Breast epithelium (tissue), 4 donors: Measurements from ENCODE around the gene C5. TPM values are rescaled to one million over a fixed set of nuclear protein-coding genes. Genes with fewer than 3 reads are reported as not detected.
"Not testable (repeated sequence)": the region's sequence is repeated elsewhere in the genome, so short reads cannot be mapped to it uniquely, and the experiment has no call there.

Experiments used
- DNase-seq, 2 donors: peaks; one replicate each; pipeline ENCODE4 v3.0.0-alpha.2; 2019; ENCODE audit warnings: low spot score in 2 of 2
- H3K27ac ChIP-seq, 2 donors: fragments of 200-600 bp; sonication (generic) in 1 of 2; one replicate each; pipeline ENCODE4 v1.5.1; 2016 to 2019; ENCODE audit warnings: mild to moderate bottlenecking in 1 of 2
- H3K27me3 ChIP-seq, 2 donors: fragments of 200-600 bp; sonication (generic) in 1 of 2; one replicate each; pipeline versions ENCODE4 v1.5.1 to v1.6.0; 2017 to 2019; ENCODE audit warnings: control low read depth in 1 of 2, mild to moderate bottlenecking in 1 of 2
- H3K36me3 ChIP-seq: fragments of 200-600 bp; one replicate; pipeline ENCODE4 v1.5.1; 2019
- H3K4me1 ChIP-seq, 2 donors: fragments of 200-600 bp; sonication (generic); one replicate each; pipeline ENCODE4 v1.5.1; 2016 to 2019; ENCODE audit warnings: control low read depth in 1 of 2
- H3K4me3 ChIP-seq, 3 donors: fragments of 200-600 bp; sonication (generic); 1 replicate in 2 of 3; 2 replicates in 1 of 3; pipeline ENCODE4 v1.5.1; 2016 to 2019; ENCODE audit warnings: mild to moderate bottlenecking in 3 of 3, moderate library complexity in 2 of 3
- H3K9me3 ChIP-seq, 2 donors: fragments of 200-600 bp; sonication (generic) in 1 of 2; one replicate each; pipeline ENCODE4 v1.5.1; 2016 to 2019; ENCODE audit warnings: control low read depth in 1 of 2
- POLR2A ChIP-seq: fragments of 450-650 bp; IDR thresholded peaks from one replicate; pipeline ENCODE4 v1.6.1; 2016; ENCODE audit warnings: antibody characterized with exemption, mild to moderate bottlenecking, moderate library complexity
- POLR2AphosphoS5 ChIP-seq, 3 donors: sonication (generic); formaldehyde crosslinking; IDR thresholded peaks; one replicate each; pipeline ENCODE4 v1.6.1; 2017; ENCODE audit warnings: antibody characterized with exemption in 3 of 3
- intact Hi-C: fragments of 100-400 bp; cut with DNase I; formaldehyde crosslinking; loops from one replicate; pipeline ENCODE4 v1.15.1; 2023; ENCODE audit warnings: low total_unique reads
- total RNA-seq, 3 donors: library from RNA; depleted of rRNA; stranded (reverse); fragments of >200 nt; gene quantifications; one replicate each; pipeline ENCODE4 v1.1.0, GENCODE V29; 2016
- TF ChIP-seq, protein P1 (sequence below), 3 donors: fragments of 450-650 bp; IDR thresholded peaks; one replicate each; pipeline ENCODE4 v1.5.1; 2016 to 2017; ENCODE audit warnings: antibody characterized with exemption in 3 of 3, mild to moderate bottlenecking in 3 of 3, moderate library complexity in 3 of 3

C5 gene
- total RNA-seq, 3 donors from 2014 or later: 5.9 to 22.7 (median 13.2) TPM

GRCh38 chr9:120974921-120975320 is 75.2 kb downstream of the C5 start:
- TF ChIP-seq, protein P1, sequence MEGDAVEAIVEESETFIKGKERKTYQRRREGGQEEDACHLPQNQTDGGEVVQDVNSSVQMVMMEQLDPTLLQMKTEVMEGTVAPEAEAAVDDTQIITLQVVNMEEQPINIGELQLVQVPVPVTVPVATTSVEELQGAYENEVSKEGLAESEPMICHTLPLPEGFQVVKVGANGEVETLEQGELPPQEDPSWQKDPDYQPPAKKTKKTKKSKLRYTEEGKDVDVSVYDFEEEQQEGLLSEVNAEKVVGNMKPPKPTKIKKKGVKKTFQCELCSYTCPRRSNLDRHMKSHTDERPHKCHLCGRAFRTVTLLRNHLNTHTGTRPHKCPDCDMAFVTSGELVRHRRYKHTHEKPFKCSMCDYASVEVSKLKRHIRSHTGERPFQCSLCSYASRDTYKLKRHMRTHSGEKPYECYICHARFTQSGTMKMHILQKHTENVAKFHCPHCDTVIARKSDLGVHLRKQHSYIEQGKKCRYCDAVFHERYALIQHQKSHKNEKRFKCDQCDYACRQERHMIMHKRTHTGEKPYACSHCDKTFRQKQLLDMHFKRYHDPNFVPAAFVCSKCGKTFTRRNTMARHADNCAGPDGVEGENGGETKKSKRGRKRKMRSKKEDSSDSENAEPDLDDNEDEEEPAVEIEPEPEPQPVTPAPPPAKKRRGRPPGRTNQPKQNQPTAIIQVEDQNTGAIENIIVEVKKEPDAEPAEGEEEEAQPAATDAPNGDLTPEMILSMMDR (IDR thresholded peaks at IDR 0.05): no peak
- TF ChIP-seq POLR2AphosphoS5 (IDR thresholded peaks at IDR 0.05) (no peak), POLR2A (no peak)
- H3K4me3 ChIP-seq: no peak overlapping the region
- H3K4me1 ChIP-seq: no peaks in the 10 kb centered on the region
- no peaks in the 10 kb centered on the region for H3K36me3 ChIP-seq
- DNase-seq: no peak
- no peaks in the 10 kb centered on the region for H3K27me3 ChIP-seq
- H3K27ac ChIP-seq: no peak overlapping the region
- intact Hi-C loops: no loop called here
- H3K9me3 ChIP-seq: no peaks in the 10 kb centered on the region

GRCh38 chr9:120974181-120974580 is 75.9 kb downstream of the C5 start:
- Histone ChIP-seq H3K4me1 (no peaks in the 10 kb centered on the region), H3K36me3 (no peaks in the 10 kb centered on the region), H3K27ac (no peak overlapping the region), H3K27me3 (no peaks in the 10 kb centered on the region), H3K4me3 (no peak overlapping the region), H3K9me3 (no peaks in the 10 kb centered on the region)
- TF ChIP-seq POLR2AphosphoS5 (IDR thresholded peaks at IDR 0.05) (no peak), POLR2A (no peak)
- TF ChIP-seq, protein P1 (IDR thresholded peaks at IDR 0.05): no peak
- intact Hi-C loops: no loop called here
- no peak for DNase-seq

- no peak for TF ChIP-seq POLR2A
- TF ChIP-seq, protein P1 (IDR thresholded peaks at IDR 0.05): no peak
- H3K36me3 ChIP-seq: no peaks in the 10 kb centered on the region
- intact Hi-C loops: no loop called here
Observed at GRCh38 chr9:120971938-120972337, 78.1 kb downstream of the C5 start.

GRCh38 chr9:120971471-120971870 is 78.6 kb downstream of the C5 start:
- H3K27me3 ChIP-seq, H3K4me3 ChIP-seq, H3K9me3 ChIP-seq, H3K4me1 ChIP-seq, H3K27ac ChIP-seq, intact Hi-C loops, DNase-seq, H3K36me3 ChIP-seq: not testable (repeated sequence)

More at GRCh38 chr9:120971938-120972337, 78.1 kb downstream of the C5 start:
- no peak for DNase-seq
- no peaks in the 10 kb centered on the region for H3K4me1 ChIP-seq
- H3K27ac ChIP-seq: no peak overlapping the region
- no peaks in the 10 kb centered on the region for H3K27me3 ChIP-seq
- no peaks in the 10 kb centered on the region for H3K9me3 ChIP-seq
- H3K4me3 ChIP-seq: no peak overlapping the region

GRCh38 chr9:120970244-120970643 is 79.8 kb downstream of the C5 start:
- Histone ChIP-seq H3K27me3 (no peaks in the 10 kb centered on the region), H3K27ac (no peak overlapping the region), H3K4me3 (no peak overlapping the region), H3K36me3 (no peaks in the 10 kb centered on the region), H3K9me3 (no peaks in the 10 kb centered on the region), H3K4me1 (no peaks in the 10 kb centered on the region)
- intact Hi-C loops: no loop called here
- DNase-seq: no peak
- no peak for TF ChIP-seq POLR2A

GRCh38 chr9:120966013-120966369 is 84.1 kb downstream of the C5 start:
- intact Hi-C loops: no loop called here
- DNase-seq: no peak
- Histone ChIP-seq H3K27ac (peak overlapping the region; percentile 83 to 87), H3K9me3 (no peaks in the 10 kb centered on the region), H3K4me3 (no peak overlapping the region), H3K36me3 (no peaks in the 10 kb centered on the region), H3K27me3 (no peaks in the 10 kb centered on the region), H3K4me1 (no peaks in the 10 kb centered on the region)
- TF ChIP-seq POLR2A: no peak
- TF ChIP-seq, protein P1 (IDR thresholded peaks at IDR 0.05): no peak
- peak in 1 of 3 donors; percentile 36 for TF ChIP-seq POLR2AphosphoS5 (IDR thresholded peaks at IDR 0.05)
